ENCODE results near the gene CREB1.

CREB1 gene

GRCh38 chr2:207502577-207503198 is 27.1 kb upstream of the CREB1 start:
- Histone ChIP-seq H3K4me3 (no peak overlapping the region), H3K27ac (peak overlapping the region in 9 of 21 experiments; percentile 12 to 62 (median 38))

GRCh38 chr2:207503234-207503633 is 26.5 kb upstream of the CREB1 start:
- Histone ChIP-seq H3K27ac (peak overlapping the region in 9 of 21 experiments; percentile 3 to 62 (median 42)), H3K4me3 (no peak overlapping the region)

GRCh38 chr2:207504513-207505170 is 25.1 kb upstream of the CREB1 start:
- H3K4me3 ChIP-seq, result no peak overlapping the region
- H3K27ac ChIP-seq, result peak overlapping the region in 19 of 21 experiments; percentile 5 to 79 (median 52)

- Histone ChIP-seq H3K4me3 (no peak overlapping the region), H3K27ac (peak overlapping the region in 18 of 21 experiments; percentile 2 to 79 (median 54))
These were observed 24.6 kb upstream of the CREB1 start for GRCh38 chr2:207505171-207505570.

- Histone ChIP-seq H3K4me3 (no peak overlapping the region), H3K27ac (peak overlapping the region in 14 of 21 experiments; percentile 2 to 79 (median 50))
These were observed 24.0 kb upstream of the CREB1 start for GRCh38 chr2:207505728-207506127.

GRCh38 chr2:207506426-207506825 is 23.3 kb upstream of the CREB1 start:
- H3K4me3 ChIP-seq, result no peak overlapping the region
- peak overlapping the region in 4 of 21 experiments; percentile 3 to 47 (median 22) for H3K27ac ChIP-seq

- H3K4me3 ChIP-seq, result no peak overlapping the region
- H3K27ac ChIP-seq, result no peak overlapping the region
These were observed 19.6 kb upstream of the CREB1 start for GRCh38 chr2:207510148-207510547.

GRCh38 chr2:207511851-207512250 is 17.9 kb upstream of the CREB1 start:
- H3K27ac ChIP-seq, result peak overlapping the region in 5 of 21 experiments; percentile 32 to 84 (median 61)
- H3K4me3 ChIP-seq, result no peak overlapping the region

- Histone ChIP-seq H3K27ac (peak overlapping the region in 6 of 21 experiments; percentile 22 to 84 (median 56)), H3K4me3 (no peak overlapping the region)
These were observed 17.4 kb upstream of the CREB1 start for GRCh38 chr2:207512356-207512755.

- H3K4me3 ChIP-seq, result no peak overlapping the region
- peak overlapping the region in 20 of 21 experiments; percentile 6 to 84 (median 68) for H3K27ac ChIP-seq
These were observed 16.1 kb upstream of the CREB1 start for GRCh38 chr2:207513551-207514257.

GRCh38 chr2:207514451-207514850 is 15.3 kb upstream of the CREB1 start:
- peak overlapping the region in 19 of 21 experiments; percentile 50 to 84 (median 68) for H3K27ac ChIP-seq
- no peak overlapping the region for H3K4me3 ChIP-seq

- Histone ChIP-seq H3K27ac (peak overlapping the region in 5 of 21 experiments; percentile 56 to 84 (median 77)), H3K4me3 (no peak overlapping the region)
These were observed 14.1 kb upstream of the CREB1 start for GRCh38 chr2:207515671-207516070.

- Histone ChIP-seq H3K4me3 (no peak overlapping the region), H3K27ac (peak overlapping the region in 2 of 21 experiments; percentile 35 to 84)
These were observed 13.6 kb upstream of the CREB1 start for GRCh38 chr2:207516206-207516605.

GRCh38 chr2:207523005-207523404 is 6.8 kb upstream of the CREB1 start:
- Histone ChIP-seq H3K27ac (no peak overlapping the region), H3K4me3 (no peak overlapping the region)

GRCh38 chr2:207525296-207525695 is 4.5 kb upstream of the CREB1 start:
- Histone ChIP-seq H3K27ac (peak overlapping the region in 4 of 21 experiments; percentile 20 to 48 (median 22)), H3K4me3 (no peak overlapping the region)

GRCh38 chr2:207528980-207529329 is 807 bp upstream of the CREB1 start:
- Histone ChIP-seq H3K27ac (peak overlapping the region; percentile 66 to 100 (median 98)), H3K4me3 (peak overlapping the region; percentile 54 to 90 (median 67))

GRCh38 chr2:207530160-207531031 is 634 bp downstream of the CREB1 start:
- H3K27ac ChIP-seq, result peak overlapping the region; percentile 60 to 100 (median 98)
- H3K4me3 ChIP-seq, result peak overlapping the region; percentile 54 to 90 (median 67)

- peak overlapping the region in 20 of 21 experiments; percentile 75 to 100 (median 90) for H3K27ac ChIP-seq
- peak overlapping the region; percentile 54 to 67 (median 60) for H3K4me3 ChIP-seq
These were observed 1.5 kb downstream of the CREB1 start for GRCh38 chr2:207531032-207531952.
